ENCODE measurements around the gene PRR20G. TPM values are rescaled to one million over a fixed set of nuclear protein-coding genes. Genes with fewer than 3 reads are reported as not detected.

The PRR20G gene
- total RNA-seq, 1 donor from 2014 or later = 0.75 TPM

DNA sequence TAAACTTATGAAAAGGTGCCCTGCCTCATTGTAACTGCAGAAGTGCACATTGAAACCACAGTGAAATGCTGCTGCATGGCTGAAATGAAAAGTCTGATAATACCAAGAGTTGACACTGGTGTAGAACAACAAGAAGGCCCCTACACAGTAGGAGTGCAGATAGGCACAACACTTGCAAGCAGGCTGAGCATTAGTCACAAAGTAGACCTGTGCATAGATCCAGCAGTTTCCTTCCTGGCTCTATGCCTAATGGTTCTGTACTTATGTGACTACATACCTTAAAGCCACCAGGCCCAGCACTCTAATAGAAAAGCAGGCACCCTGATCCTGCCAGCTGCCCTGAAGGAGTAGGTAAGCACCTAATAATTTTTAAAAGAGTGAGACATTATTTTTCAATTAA lies 53.1 kb downstream of the PRR20G start:
- H3K36me3 ChIP-seq (ENCODE audit: control insufficient read depth, insufficient read depth, low read length) = no peaks in the 10 kb centered on the region
- no peak overlapping the region for H3K4me3 ChIP-seq (ENCODE audit: low read depth, low read length)
- DNase-seq (ENCODE audit: low read depth) = no peak
- no peaks in the 10 kb centered on the region for H3K27me3 ChIP-seq (ENCODE audit: control insufficient read depth, insufficient read depth, low read length)
- no peak for TF ChIP-seq CTCF (IDR thresholded peaks at IDR 0.05; ENCODE audit: insufficient read depth, low read length, poor library complexity, severe bottlenecking)

Other genes with a start within 250 kb of the PRR20G start
- gene PRR23E, start 94.9 kb downstream of the PRR20G start, total RNA-seq = not detected in 2 replicates